T-helper 9 cell (primary cell): ENCODE measurements around the gene CFAP58.
A peak's percentile ranks its signal among the peaks of the same experiment; 100 is the strongest.

Experiments
- DNase-seq: peaks from one replicate; pipeline ENCODE4 v3.0.0-alpha.2; 2020

CFAP58 gene

DNA sequence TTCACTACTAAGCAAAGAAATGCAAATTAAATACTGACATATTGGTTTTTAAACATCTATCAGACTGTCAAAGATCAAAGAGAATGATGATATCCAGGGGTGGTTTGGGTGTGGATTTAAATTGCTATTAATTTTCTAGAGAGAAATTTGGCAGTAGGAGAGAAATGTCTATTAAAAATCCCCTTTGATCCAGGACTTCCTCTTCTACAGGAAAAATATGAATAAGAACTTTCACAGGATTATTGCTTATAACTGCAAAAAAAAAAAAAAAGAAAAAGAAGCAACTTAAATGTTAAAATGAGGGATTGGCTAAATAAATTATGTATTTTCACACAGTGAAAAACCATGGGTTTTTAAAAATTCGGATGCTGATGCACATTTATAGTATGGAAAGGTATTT lies 21.0 kb downstream of the CFAP58 start:
- DNase-seq, result no peak

DNA sequence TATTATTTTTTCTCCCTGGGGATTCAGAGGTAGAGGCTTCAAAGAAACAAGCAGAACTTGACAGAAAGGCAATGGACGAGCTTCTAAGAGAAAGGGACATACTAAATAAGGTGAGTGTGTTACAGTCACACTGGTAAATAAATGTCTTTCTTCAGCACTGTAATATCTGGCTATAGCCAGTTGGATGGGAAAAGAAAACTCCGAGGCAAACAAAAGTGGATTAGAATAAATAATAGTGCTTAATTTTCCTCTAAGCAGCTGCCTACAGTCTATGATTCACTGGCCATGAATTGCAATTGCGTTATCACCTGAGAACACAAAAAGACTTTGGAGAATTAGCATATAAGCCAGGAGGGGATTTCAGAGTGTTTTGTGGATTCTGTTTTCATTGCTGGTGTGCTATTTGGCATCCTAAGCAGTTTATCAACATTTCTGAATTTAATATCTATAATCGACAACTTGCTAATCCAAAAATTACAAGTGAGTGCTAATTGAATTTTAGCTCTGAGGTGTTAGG lies 23.2 kb downstream of the CFAP58 start:
- no peak for DNase-seq

DNA sequence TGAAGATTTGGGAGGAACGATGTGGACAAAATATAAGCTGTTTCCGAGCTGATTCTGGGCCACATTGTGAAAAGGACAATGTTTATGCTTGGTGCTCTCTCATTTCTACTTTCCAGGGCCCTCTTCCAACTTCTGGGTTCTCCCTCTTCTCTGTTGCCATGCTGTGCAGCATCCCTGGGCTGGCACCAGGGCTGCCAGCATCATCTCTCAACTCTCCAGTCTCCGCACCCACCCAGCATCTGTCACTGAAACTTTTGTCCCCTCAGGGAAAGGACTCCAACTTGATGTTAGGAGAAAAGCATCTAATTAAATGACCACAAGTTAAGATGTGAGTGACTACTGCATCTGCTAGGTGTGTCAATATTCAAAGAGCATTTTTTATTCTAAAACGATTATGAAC lies 26.7 kb downstream of the CFAP58 start:
- no peak for DNase-seq

DNA sequence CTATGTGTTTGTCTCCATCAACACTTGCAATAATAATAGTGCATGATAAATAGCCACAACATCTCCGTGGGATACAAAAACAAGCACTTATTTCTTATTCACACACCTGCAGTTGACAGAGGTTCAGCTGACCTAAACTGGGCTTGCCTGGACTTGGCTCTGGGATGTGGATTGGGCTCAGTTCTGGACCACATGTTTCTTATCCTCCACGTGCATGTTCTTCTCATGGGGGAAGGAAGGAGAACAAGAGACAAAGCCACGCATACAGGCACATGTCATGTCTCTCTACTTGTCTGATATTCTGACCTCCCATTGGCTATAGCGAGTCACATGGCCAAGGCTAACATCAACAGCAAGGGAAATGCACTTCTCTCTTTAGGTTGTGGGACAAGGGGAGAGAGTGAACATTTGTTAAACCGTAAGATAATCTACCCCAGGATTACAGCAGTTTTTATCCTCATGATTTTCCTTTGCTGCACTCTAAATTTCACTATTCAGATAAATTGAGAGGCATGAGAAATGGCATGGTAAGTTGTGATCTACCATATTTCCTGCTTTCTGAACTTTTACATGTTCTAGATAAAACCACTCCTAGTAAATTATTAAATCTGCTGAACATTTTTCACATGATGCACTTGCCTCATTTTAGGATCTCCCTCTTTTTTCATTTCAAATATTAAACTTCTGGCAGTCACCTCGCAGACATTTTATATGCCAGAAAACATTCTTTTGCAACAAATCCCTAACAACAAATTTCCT lies 33.7 kb downstream of the CFAP58 start:
- peak; percentile 0 for DNase-seq

DNA sequence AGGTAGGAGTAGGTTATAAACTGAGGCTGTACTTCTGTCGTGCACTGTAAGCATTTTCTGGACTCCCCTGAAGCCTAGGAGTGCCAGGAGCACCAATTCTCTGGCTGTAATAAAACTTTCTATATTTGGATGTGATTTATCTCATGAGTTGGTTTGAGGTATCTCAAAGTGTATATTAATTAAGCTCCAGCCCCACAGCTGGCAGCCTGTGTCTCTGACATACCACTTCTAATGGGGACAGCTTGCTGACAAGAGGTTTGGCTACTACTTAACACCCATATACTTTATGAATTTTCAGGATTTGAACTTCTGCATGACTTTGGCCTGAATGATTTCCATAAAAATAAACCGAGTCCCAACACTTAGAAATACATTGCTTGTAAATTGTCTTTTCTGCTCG lies 35.2 kb downstream of the CFAP58 start:
- no peak for DNase-seq

DNA sequence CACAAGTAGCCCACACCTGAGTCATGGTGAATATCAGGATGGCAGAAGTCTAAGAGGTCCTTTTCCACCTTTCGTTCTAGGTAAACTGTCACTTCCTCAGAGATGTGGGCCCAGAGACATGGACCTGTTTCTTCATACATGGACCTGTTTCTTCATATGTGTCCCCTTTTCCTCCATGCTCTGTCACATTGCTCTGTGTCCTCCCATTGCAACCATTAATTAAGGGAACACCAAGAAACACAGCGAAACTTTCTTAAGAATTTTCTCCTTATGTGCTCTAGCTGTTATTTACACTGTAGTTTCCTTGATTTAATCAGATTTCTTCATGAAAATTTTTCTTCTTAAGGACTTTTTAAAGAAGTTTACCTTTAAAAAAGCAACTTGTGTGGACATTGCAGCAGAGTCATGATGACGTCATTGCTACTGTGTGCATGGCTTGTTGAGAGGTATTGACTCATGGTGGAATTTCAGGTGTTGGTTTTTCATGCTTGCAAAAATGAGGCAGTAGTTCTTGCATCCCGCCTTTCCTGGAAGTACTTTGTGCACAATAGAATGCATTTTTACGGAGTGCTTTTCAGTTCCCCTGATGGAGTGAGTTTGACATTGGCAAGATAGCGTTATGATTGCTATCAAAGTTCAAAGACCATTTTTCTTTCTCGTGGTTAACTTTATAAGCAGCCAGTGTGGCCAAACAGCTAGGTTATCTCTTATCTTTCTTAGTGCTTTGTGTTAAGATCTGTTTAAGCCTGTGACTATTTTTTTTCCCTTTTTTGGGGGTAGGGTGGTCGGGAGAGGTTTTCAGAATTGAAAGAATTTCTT lies 37.7 kb downstream of the CFAP58 start:
- no peak for DNase-seq

DNA sequence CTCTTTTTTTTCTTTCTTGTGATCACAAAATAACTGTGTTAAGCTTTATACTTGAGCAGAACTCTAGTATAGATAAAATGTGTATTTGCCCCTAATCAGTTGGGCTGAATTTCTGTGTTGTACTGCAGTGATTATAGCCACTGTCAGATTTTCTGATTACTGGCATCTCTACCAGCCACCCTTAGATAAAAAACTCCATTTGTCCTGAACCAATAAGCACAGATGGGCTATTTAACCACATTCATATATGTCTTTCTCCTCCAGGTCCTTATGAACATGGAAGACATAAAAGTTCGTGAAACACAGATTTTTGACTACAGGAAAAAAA lies 38.3 kb downstream of the CFAP58 start:
- DNase-seq, result no peak

DNA sequence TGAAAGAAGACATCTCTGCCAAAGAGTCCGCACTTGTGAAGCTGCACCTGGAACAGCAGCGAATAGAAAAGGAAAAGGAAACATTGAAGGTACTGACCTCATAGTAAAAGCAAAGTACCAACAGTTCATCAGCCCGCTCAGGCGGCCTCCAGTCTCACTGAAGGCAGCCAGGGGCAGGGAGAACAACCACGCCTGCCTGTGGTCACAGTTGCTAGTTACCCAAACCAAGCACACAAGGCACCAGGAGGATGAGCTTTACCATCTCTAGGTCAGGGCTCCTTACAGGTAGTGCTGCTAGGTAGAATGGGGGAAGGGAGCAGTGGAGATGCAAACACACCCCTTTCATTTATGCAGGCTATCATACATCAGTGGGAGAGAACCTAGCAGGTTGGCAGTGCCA lies 39.8 kb downstream of the CFAP58 start:
- DNase-seq, result no peak

DNA sequence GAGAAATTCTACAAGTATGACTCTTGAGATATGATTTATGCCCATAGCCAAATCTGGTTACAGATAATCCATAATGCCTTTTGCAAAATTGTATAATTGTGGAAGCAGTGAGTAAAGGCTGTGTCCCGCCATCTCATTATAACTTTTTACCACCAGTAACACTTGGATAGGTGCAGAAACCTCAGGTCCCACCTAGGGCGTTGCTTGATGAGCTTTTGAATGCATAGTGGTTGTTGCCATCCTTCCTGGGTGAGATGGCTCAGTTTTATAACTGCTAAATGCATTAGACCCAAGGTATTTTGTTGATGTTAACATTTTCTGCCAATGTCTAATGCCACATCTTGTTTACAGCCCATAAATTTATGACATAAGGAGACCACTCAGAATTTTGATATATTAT lies 42.9 kb downstream of the CFAP58 start:
- DNase-seq, result no peak

DNA sequence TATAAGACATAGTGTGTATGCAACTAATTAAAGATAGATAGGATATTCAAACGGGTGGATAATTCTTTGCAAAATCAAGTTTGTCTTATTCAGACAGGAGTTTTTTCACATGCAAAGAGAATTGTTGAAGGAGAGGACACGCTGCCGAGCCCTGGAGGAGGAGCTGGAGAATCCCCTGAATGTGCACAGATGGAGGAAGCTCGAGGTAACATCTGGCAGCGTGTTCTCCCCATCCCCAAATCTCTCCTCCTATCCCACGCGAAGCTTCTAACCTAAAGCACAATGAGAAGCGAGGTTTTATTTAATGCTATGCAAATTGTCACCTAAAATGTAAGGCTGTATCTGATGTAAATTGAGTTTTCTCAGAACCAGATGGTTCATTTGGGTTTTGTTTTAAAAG lies 50.0 kb downstream of the CFAP58 start:
- DNase-seq, result no peak

DNA sequence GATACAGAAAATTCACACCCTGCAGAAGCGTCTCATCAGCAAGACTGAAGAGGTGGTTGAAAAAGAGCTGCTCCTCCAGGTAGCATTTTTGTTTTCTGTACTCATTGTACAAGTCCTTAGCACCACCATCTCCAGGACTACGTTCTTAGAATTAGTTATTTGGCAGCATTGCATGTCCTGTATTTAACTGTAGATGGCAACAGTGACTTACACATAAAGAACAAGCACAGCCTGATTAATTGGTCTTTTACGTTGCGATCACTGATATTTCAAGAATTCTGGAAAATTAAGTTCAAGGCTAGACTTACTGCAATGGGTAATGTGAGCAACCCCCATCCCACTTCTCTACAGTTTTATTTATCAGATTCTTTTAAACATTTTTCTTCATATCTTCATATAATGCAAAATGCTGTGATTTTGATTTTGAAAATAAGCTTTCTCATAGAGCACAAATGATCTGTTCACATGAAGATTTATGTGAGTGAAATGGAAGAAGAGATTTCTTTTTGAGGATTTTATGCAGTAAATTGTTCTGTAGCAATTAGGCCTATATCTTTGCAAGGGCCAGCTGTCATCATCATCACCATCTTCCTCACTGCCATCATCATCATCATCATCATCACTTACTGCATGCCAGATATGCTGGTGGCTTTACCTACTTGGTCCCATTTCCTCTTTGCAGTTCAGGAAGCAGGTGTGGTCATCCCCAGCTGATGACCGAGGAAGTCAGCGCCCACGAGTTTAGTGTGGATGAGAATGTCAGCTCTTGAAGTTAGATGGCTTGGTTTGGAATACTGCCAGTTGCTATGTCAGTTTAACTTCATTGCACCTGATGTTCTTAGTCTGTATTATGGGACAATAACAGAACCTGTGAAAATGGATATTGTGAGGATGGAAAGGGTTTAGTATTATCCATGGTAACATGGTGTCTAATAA lies 53.4 kb downstream of the CFAP58 start:
- no peak for DNase-seq

DNA sequence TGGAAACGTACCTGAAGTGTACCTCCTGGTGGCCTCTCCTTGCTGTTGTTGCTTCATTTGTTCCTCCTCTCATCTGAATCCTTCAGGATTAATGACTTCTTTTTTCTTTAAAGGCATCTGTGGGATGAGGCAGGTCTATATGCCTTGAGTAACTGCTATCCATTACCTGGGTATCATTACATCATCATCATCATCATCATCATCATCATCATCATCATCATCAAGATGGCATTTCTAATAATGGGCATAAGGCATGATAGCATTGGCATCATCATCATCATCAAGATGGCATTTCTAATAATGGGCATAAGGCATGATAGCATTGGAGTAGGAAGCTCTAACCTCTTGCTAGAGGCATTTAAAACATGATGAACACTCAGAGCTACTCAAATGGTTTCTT lies 59.9 kb downstream of the CFAP58 start:
- DNase-seq, result no peak

DNA sequence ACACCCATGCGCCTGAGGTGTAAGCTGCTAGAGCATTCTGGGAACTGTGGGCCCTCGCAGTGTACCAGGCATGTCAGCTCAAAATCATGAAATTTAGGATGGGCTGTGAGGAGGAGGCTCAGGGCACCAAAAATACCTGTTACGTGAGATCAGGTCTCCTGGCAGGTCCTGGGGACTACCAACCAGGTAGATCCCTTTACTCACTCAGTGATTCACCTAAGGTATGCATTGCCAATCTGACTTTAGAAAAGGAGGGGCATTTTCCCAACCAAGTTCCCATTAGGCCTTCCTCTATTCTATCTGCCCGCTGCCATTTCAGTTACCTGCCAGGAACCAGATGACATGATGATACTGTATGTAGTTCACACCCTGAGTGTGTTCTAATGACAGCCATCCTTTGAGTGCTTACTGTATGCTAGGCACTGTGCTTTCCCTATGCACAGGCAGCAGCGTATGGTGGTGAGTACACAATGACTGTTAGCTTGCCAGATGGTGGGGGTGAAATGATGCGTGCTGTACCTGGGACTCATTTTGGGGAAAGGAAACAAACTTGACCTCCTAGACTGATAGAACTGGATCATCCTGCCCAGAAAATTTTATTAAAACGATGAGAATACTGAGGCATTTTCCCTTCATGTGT lies 62.0 kb downstream of the CFAP58 start:
- DNase-seq, result no peak

DNA sequence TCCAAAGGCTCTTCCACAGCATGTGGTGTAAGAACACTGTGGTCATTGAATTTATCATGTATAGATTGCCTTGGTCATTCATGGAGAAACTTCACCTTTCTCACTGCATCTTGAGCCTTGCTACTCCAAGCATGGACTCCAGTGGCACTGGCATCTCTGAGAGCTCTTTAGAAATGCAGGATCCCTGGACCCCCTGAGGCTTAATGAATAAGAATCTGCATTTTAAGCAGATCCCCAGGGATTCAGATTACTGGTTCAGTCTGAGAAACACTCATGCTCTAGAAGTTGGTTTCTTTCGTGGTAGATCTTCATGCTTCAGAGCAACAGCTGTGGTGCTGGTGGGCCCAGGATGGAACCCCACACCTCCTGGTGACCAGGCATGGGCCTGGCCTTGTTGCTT lies 63.2 kb downstream of the CFAP58 start:
- no peak for DNase-seq

DNA sequence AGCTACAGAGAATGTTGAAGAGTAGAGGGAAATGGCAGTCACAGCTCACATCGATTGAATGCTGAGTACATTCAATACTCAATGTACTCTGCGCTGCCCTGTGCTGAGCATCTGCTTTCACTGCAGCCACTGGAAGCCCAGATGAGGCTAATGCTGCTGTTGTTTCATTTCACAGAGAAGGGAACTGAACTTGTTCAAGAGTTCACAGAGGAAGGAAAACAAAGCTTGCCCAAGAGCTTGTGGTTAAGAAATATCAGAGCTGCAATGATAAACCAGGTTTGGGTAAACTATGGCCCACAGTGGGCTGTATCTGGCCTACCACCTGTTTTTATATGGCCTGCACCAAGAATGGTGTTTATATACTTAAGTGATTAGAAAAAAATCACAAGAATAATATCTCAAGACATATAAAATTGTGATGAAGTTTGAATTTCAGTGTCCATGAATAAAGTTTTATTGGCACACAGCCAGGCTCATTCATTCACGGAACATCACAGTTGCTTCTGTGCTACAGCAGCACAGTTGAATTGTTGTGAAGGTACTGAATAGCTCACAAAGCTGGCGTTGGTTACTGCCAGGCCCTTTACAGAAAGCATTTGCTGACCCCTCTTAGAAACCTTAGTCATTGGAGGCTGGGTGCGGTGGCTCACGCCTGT lies 64.1 kb downstream of the CFAP58 start:
- no peak for DNase-seq

DNA sequence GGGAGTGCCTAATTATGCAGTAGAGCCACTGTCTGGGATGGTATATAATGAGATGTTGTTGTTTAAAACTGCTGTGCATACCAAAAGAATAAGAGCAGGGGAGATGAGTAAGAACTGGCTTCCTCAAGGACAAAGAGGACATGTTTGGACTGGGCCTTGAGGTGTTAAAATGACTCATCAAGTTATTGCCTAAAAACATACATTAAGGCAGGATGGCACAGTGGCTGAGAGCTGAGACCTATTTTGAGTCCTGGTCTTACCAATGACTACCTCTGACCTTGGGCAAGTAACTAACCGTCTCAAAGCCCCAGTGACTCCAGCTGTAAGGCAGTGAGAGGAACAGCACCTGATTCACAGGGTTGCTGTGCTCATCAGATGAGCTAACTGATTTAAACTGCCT lies 71.1 kb downstream of the CFAP58 start:
- DNase-seq, result no peak

DNA sequence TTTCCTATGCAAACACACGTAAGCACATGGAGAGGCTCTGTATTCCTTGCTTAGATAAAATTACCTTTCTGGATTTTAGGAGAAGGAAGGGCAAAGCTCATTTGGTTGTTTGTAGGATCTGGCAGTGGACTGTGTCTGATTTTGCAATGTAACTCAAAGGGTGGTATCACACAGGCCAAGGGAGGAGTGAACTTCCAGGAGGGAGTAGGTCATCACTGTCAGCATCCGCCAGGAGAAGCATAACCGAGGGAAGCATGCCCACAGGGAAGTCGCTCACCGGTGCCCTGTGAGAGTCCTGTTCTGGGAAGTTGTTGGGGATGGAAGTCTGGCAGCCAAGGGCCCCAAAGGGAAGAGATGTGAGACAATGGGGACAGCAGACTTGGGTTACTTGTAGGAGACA lies 74.4 kb downstream of the CFAP58 start:
- no peak for DNase-seq

DNA sequence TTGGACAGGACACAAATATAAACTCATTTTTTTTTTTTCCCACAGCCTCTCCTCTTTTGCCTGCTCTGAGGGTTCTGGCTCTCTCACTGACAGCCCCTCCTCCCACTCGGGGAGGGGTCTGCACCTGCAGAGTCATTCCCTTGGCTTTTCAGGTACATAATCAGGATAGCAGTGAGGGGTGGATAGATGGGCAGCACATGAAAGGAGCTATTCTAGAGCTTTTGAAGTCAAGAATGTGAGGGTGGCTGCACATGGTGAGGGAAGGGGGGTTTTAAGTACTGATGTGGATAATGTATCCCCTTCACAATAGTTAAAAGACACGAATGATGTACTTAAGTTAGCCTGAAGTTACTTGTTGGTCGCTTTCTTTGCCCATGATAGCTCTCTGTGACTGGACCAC lies 76.2 kb downstream of the CFAP58 start:
- no peak for DNase-seq

DNA sequence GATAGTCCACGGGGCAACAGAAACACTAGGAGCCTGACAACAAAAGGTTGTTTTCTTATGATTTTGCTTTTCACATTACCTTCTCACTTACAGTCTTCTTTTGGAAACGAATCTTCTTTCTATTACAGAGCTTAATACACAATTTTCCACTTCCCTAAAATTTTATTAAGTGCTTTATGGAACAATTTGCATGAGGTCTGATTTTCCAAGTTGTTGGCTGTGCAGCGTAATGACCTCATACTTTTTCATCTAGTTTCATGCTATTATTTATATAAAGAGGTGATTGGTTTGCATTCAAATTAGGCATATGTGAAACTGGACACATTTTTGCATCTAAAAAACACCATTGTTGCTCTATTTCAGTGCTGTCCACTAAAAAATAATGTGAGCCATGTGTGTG lies 76.7 kb downstream of the CFAP58 start:
- DNase-seq, result no peak

DNA sequence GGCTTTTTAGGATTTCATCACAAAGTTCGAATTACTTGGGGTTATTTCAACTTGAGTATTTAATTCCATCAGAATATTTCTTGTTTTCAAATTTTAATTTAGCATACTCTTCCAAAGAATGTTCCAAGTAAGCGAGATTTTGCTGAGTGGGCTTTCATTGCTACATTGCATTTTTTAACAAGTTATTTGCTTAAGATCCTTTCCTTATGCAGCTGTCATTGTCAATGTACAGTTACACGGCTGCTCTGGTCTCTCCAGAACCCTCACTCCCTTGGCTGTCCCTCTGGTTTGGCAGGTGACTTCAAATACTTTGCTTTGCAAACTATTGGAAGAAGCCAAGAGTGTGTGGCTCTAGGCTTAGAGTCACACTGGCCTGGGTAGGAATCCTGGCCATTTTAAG lies 80.0 kb downstream of the CFAP58 start:
- DNase-seq, result no peak

DNA sequence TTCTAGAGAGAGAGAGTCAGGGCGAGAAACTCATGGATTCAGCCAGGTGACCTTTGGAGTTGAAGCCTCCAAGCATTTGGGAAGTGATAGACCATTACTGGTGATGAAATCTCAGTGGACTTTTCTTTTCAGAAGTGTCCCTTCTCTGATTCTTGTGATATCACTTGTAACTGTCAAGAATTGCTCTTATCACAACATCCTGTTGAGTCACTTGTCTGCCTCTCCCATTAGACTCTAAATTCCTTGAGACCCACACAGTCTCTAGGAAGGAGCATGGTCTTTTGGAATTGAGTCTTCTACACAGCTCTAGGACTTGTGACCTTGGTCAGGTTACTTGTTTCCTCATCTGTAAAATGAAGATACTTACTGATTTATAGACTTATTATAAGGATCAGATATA lies 81.0 kb downstream of the CFAP58 start:
- DNase-seq, result no peak

DNA sequence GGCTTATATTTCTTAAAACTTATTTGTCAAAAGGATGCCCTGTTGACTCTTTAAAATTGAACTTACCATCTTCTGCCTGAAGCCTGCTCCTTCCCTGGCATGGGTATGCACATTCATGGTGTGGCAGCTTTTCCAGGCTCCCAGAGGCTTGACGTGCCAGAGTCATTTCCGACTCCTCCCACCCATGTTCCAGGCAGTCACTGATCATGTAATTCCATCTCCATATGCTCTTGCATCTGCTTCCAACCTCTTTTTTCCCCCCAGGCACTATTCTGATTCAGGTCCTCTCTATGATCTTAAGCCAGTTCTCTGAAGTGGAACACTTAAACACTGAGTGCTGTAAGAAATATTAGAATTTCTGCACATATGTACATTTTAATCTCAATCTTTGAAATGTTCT lies 82.2 kb downstream of the CFAP58 start:
- DNase-seq, result no peak
